Trophoblast cell (in vitro differentiated cells and primary cell): ENCODE measurements around the gene KLK2.

Source experiments
- DNase-seq, 2 donors: peaks; one replicate each; pipeline ENCODE4 v3.0.0-alpha.2; 2016
- H2AFZ ChIP-seq: 2 replicates; pipeline ENCODE4 v1.6.1; 2013; ENCODE audit warnings: low read length, moderate library complexity, mild to moderate bottlenecking; ENCODE audit not compliant: insufficient read depth, poor library complexity
- H2AK5ac ChIP-seq: 2 replicates; pipeline ENCODE4 v1.6.1; 2013; ENCODE audit warnings: mild to moderate bottlenecking, low read length
- H2BK120ac ChIP-seq: 2 replicates; pipeline ENCODE4 v1.6.1; 2013; ENCODE audit warnings: low read length, mild to moderate bottlenecking, moderate library complexity; ENCODE audit not compliant: insufficient read depth, poor library complexity
- H2BK12ac ChIP-seq: 2 replicates; pipeline ENCODE4 v1.6.1; 2013; ENCODE audit warnings: mild to moderate bottlenecking, low read length, moderate library complexity
- H2BK5ac ChIP-seq: 2 replicates; pipeline ENCODE4 v1.6.1; 2013; ENCODE audit warnings: low read length, low read depth, moderate library complexity, mild to moderate bottlenecking; ENCODE audit not compliant: poor library complexity
- H3K14ac ChIP-seq: 2 replicates; pipeline ENCODE4 v1.6.1; 2013; ENCODE audit warnings: mild to moderate bottlenecking, low read length
- H3K18ac ChIP-seq: 2 replicates; pipeline ENCODE4 v1.6.1; 2013; ENCODE audit warnings: mild to moderate bottlenecking, low read length
- H3K23ac ChIP-seq: 2 replicates; pipeline ENCODE4 v1.6.1; 2013; ENCODE audit warnings: low read length
- H3K27ac ChIP-seq: 2 replicates; pipeline ENCODE4 v1.5.1; 2013; ENCODE audit warnings: low read depth, mild to moderate bottlenecking, inconsistent platforms, low read length, moderate library complexity
- H3K27me3 ChIP-seq: 2 replicates; pipeline ENCODE4 v1.6.1; 2013; ENCODE audit warnings: inconsistent platforms, mild to moderate bottlenecking, low read length, moderate library complexity; ENCODE audit not compliant: insufficient read depth
- H3K36me3 ChIP-seq, 2 experiments: 1 replicate in 1 of 2; 2 replicates in 1 of 2; pipeline ENCODE4 v1.6.1; 2013; ENCODE audit warnings: low read length in 2 of 2, mild to moderate bottlenecking in 2 of 2, moderate library complexity in 1 of 2; ENCODE audit not compliant: insufficient read depth in 2 of 2, control insufficient read depth in 1 of 2
- H3K4ac ChIP-seq: 2 replicates; pipeline ENCODE4 v1.6.1; 2013; ENCODE audit warnings: low read depth, mild to moderate bottlenecking, low read length, moderate library complexity
- H3K4me1 ChIP-seq, 2 experiments: 1 replicate in 1 of 2; 2 replicates in 1 of 2; pipeline ENCODE4 v1.6.1; 2013; ENCODE audit warnings: low read length in 2 of 2, mild to moderate bottlenecking in 2 of 2, moderate library complexity in 1 of 2; ENCODE audit not compliant: insufficient read depth in 2 of 2, control insufficient read depth in 1 of 2
- H3K4me2 ChIP-seq: 2 replicates; pipeline ENCODE4 v1.6.1; 2013; ENCODE audit warnings: inconsistent platforms, mild to moderate bottlenecking, low read length, moderate library complexity
- H3K4me3 ChIP-seq: 2 replicates; pipeline ENCODE4 v1.5.1; 2013; ENCODE audit warnings: mild to moderate bottlenecking, low read depth, low read length, inconsistent platforms
- H3K79me1 ChIP-seq: one replicate; pipeline ENCODE4 v1.6.1; 2013; ENCODE audit warnings: low read length
- H3K79me2 ChIP-seq: 2 replicates; pipeline ENCODE4 v1.6.1; 2013; ENCODE audit warnings: low read length, mild to moderate bottlenecking; ENCODE audit not compliant: control insufficient read depth, insufficient read depth, poor library complexity
- H3K9ac ChIP-seq: 2 replicates; pipeline ENCODE4 v1.6.1; 2013; ENCODE audit warnings: mild to moderate bottlenecking, low read length
- H3K9me3 ChIP-seq: 2 replicates; pipeline ENCODE4 v1.6.1; 2013; ENCODE audit warnings: low read depth, mild to moderate bottlenecking, control low read depth, inconsistent platforms, low read length; ENCODE audit not compliant: insufficient read depth
- H4K12ac ChIP-seq: 2 replicates; pipeline ENCODE4 v1.6.1; 2013; ENCODE audit warnings: low read depth, mild to moderate bottlenecking, low read length, moderate library complexity
- H4K8ac ChIP-seq: 2 replicates; pipeline ENCODE4 v1.6.1; 2013; ENCODE audit warnings: low read depth, mild to moderate bottlenecking, low read length, moderate library complexity
- H4K91ac ChIP-seq: one replicate; pipeline ENCODE4 v1.6.1; 2013; ENCODE audit warnings: low read depth, mild to moderate bottlenecking, low read length, moderate library complexity
- WGBS: extraction: QIAGEN DNeasy Blood & Tissue Kit; methylation state at CpG from one replicate; pipeline ENCODE4 v1.1.7; 2013; ENCODE audit warnings: missing lambda C conversion rate; ENCODE audit not compliant: insufficient read length, insufficient coverage; ENCODE audit errors: extremely low coverage; 5-methylcytosine and 5-hydroxymethylcytosine counted together

The KLK2 gene

GRCh38 chr19:50911206-50912101, 38.2 kb downstream of the KLK2 start, which contains the start of gene KLK4:
TSS of gene KLK4 (minus strand) at chr19:50911395. CDS start at chr19:50910738, 657 bp downstream.
- Histone ChIP-seq H2BK120ac (no peak within 1 kb of the TSS), H3K4ac (no peak within 1 kb of the TSS), H4K8ac (no peak within 1 kb of the TSS), H2BK12ac (no peak within 1 kb of the TSS), H3K4me2 (no peak within 1 kb of the TSS), H3K9ac (no peak within 1 kb of the TSS), H2AK5ac (no peak within 1 kb of the TSS), H3K9me3 (peaks cover 14% of the 10 kb centered on the region), H3K27ac (no peak within 1 kb of the TSS), H3K4me3 (no peak within 1 kb of the TSS), H3K23ac (no peak within 1 kb of the TSS), H3K27me3 (peaks cover 23% of the 10 kb centered on the region), H4K91ac (no peak within 1 kb of the TSS), H3K36me3 (no peaks in the 10 kb centered on the region), H4K12ac (no peak within 1 kb of the TSS), H2BK5ac (no peak within 1 kb of the TSS), H3K4me1 (peaks cover 0 to 4% of the 10 kb centered on the region in 2 experiments), H3K79me1 (no peaks in the 10 kb centered on the region), H2AFZ (no peak within 1 kb of the TSS), H3K18ac (no peak within 1 kb of the TSS), H3K79me2 (no peaks in the 10 kb centered on the region), H3K14ac (no peak within 1 kb of the TSS)
- 100% methylated on average over 1 of the region's 9 CpGs for WGBS
- DNase-seq: no peak

- no peak overlapping the region for H3K4ac ChIP-seq
- no peak overlapping the region for H3K23ac ChIP-seq
- no peak overlapping the region for H3K27ac ChIP-seq
- no peak overlapping the region for H2BK120ac ChIP-seq
- no peaks in the 10 kb centered on the region for H3K36me3 ChIP-seq
- no peak overlapping the region for H4K91ac ChIP-seq
- no peak overlapping the region for H2BK5ac ChIP-seq
- H4K12ac ChIP-seq: no peak overlapping the region
- H3K9ac ChIP-seq: no peak overlapping the region
- H3K9me3 ChIP-seq: peaks cover 14% of the 10 kb centered on the region
- H3K4me3 ChIP-seq: no peak overlapping the region
- no CpG with 5 or more reads among the region's 21 CpGs for WGBS
- no peak for DNase-seq
- no peak overlapping the region for H3K4me2 ChIP-seq
- no peaks in the 10 kb centered on the region for H3K79me1 ChIP-seq
- H3K14ac ChIP-seq: no peak overlapping the region
- H4K8ac ChIP-seq: no peak overlapping the region
- H2AFZ ChIP-seq: no peak overlapping the region
- no peak overlapping the region for H2AK5ac ChIP-seq
- H2BK12ac ChIP-seq: no peak overlapping the region
- H3K27me3 ChIP-seq: peaks cover 21% of the 10 kb centered on the region
- H3K4me1 ChIP-seq: peaks cover 0 to 4% of the 10 kb centered on the region in 2 experiments
- H3K79me2 ChIP-seq: no peaks in the 10 kb centered on the region
- no peak overlapping the region for H3K18ac ChIP-seq
Observed at GRCh38 chr19:50912102-50912599, 38.9 kb downstream of the KLK2 start.

- no peak for DNase-seq
- H2AK5ac ChIP-seq: no peak overlapping the region
- no peak overlapping the region for H4K8ac ChIP-seq
- H4K91ac ChIP-seq: no peak overlapping the region
- H3K79me2 ChIP-seq: no peaks in the 10 kb centered on the region
- no peaks in the 10 kb centered on the region for H3K36me3 ChIP-seq
- H3K9ac ChIP-seq: no peak overlapping the region
- H4K12ac ChIP-seq: no peak overlapping the region
- H3K79me1 ChIP-seq: no peaks in the 10 kb centered on the region
- H3K14ac ChIP-seq: no peak overlapping the region
- no peak overlapping the region for H2BK12ac ChIP-seq
- H3K27me3 ChIP-seq: peaks cover 21% of the 10 kb centered on the region
- peaks cover 14% of the 10 kb centered on the region for H3K9me3 ChIP-seq
- WGBS: no CpG with 5 or more reads among the region's 29 CpGs
- no peak overlapping the region for H3K4ac ChIP-seq
- H3K18ac ChIP-seq: no peak overlapping the region
- peaks cover 0 to 4% of the 10 kb centered on the region in 2 experiments for H3K4me1 ChIP-seq
- H2BK120ac ChIP-seq: no peak overlapping the region
- no peak overlapping the region for H2BK5ac ChIP-seq
- H3K4me3 ChIP-seq: no peak overlapping the region
- H3K27ac ChIP-seq: no peak overlapping the region
- no peak overlapping the region for H3K4me2 ChIP-seq
- H2AFZ ChIP-seq: no peak overlapping the region
- no peak overlapping the region for H3K23ac ChIP-seq
Observed at GRCh38 chr19:50912727-50913716, 39.8 kb downstream of the KLK2 start.

- H2BK12ac ChIP-seq: no peak overlapping the region
- no peaks in the 10 kb centered on the region for H3K79me1 ChIP-seq
- no CpG with 5 or more reads among the region's 2 CpGs for WGBS
- H3K4ac ChIP-seq: no peak overlapping the region
- H3K79me2 ChIP-seq: no peaks in the 10 kb centered on the region
- no peak overlapping the region for H3K14ac ChIP-seq
- H3K4me3 ChIP-seq: no peak overlapping the region
- H3K27ac ChIP-seq: no peak overlapping the region
- H3K36me3 ChIP-seq: no peaks in the 10 kb centered on the region
- H3K9me3 ChIP-seq: peaks cover 2% of the 10 kb centered on the region
- H3K23ac ChIP-seq: no peak overlapping the region
- no peak overlapping the region for H2BK120ac ChIP-seq
- no peak for DNase-seq
- no peak overlapping the region for H2BK5ac ChIP-seq
- H3K4me2 ChIP-seq: no peak overlapping the region
- no peak overlapping the region for H2AFZ ChIP-seq
- H4K91ac ChIP-seq: no peak overlapping the region
- peaks cover 19% of the 10 kb centered on the region for H3K27me3 ChIP-seq
- no peak overlapping the region for H3K9ac ChIP-seq
- no peak overlapping the region for H4K12ac ChIP-seq
- no peak overlapping the region for H4K8ac ChIP-seq
- no peak overlapping the region for H3K18ac ChIP-seq
- H3K4me1 ChIP-seq: no peaks in the 10 kb centered on the region
- H2AK5ac ChIP-seq: no peak overlapping the region
Observed at GRCh38 chr19:50916069-50916468, 42.8 kb downstream of the KLK2 start.
